ENCODE measurements around the gene DPYD.

The DPYD gene

GRCh38 chr1:97571760-97572159, 349.1 kb downstream of the DPYD start:
- peak; percentile 16 for DNase-seq (ENCODE audit: low read depth, low spot score)
- ChIA-PET CTCF (interaction anchor here (0.6 to 1.2 kb wide), 4 partner anchors 10 to 434 kb away, joined by 3 read pairs; no protein-coding TSS in a partner anchor), POLR2A (interaction anchor here (1.0 kb wide), 1 partner anchor 17 kb away, joined by 3 read pairs; no protein-coding TSS in a partner anchor)
- TF ChIP-seq CTCF (IDR thresholded peaks at IDR 0.05; ENCODE audit: insufficient read depth, low read length, missing control alignments) = no peak
- no peak overlapping the region for H3K4me3 ChIP-seq (ENCODE audit: low read depth, low read length)

- H3K4me3 ChIP-seq (ENCODE audit: low read depth, low read length) = no peak overlapping the region
- TF ChIP-seq CTCF (IDR thresholded peaks at IDR 0.05; ENCODE audit: insufficient read depth, low read length, missing control alignments) = no peak
- ChIA-PET CTCF (no interaction called here), POLR2A (no interaction called here)
- no peak for DNase-seq (ENCODE audit: low read depth, low spot score)
Observed at GRCh38 chr1:97570691-97571090, 350.1 kb downstream of the DPYD start.

GRCh38 chr1:97567000-97567749, 353.7 kb downstream of the DPYD start:
- ChIA-PET POLR2A (no interaction called here), CTCF (no interaction called here)
- DNase-seq (ENCODE audit: low read depth, low spot score) = no peak
- H3K4me3 ChIP-seq (ENCODE audit: low read depth, low read length) = no peak overlapping the region
- TF ChIP-seq CTCF (IDR thresholded peaks at IDR 0.05; ENCODE audit: insufficient read depth, low read length, missing control alignments) = no peak

- CTCF ChIA-PET = interaction anchor here (0.7 to 1.1 kb wide), 2 partner anchors 11 to 40 kb away, joined by 3 to 4 read pairs; no protein-coding TSS in a partner anchor
- POLR2A ChIA-PET = no interaction called here
- no peak for TF ChIP-seq CTCF (IDR thresholded peaks at IDR 0.05; ENCODE audit: insufficient read depth, low read length, missing control alignments)
Observed at GRCh38 chr1:97565886-97566285, 354.9 kb downstream of the DPYD start.

GRCh38 chr1:97563926-97564325, 356.9 kb downstream of the DPYD start:
- POLR2A ChIA-PET = no interaction called here
- DNase-seq (ENCODE audit: low read depth, low spot score) = no peak
- no peak for TF ChIP-seq CTCF (IDR thresholded peaks at IDR 0.05; ENCODE audit: insufficient read depth, low read length, missing control alignments)
- CTCF ChIA-PET = interaction anchor here (1.3 kb wide), 1 partner anchor 491 kb away, joined by 4 read pairs; no protein-coding TSS in a partner anchor
- no peak overlapping the region for H3K4me3 ChIP-seq (ENCODE audit: low read depth, low read length)

More at GRCh38 chr1:97565886-97566285, 354.9 kb downstream of the DPYD start:
- no peak overlapping the region for H3K4me3 ChIP-seq (ENCODE audit: low read depth, low read length)
- no peak for DNase-seq (ENCODE audit: low read depth, low spot score)

GRCh38 chr1:97562081-97562480, 358.8 kb downstream of the DPYD start:
- ChIA-PET POLR2A (no interaction called here), CTCF (interaction anchor here (1.2 kb wide), 1 partner anchor 13 kb away, joined by 4 read pairs; no protein-coding TSS in a partner anchor)
- no peak for TF ChIP-seq CTCF (IDR thresholded peaks at IDR 0.05; ENCODE audit: insufficient read depth, low read length, missing control alignments)
- no peak overlapping the region for H3K4me3 ChIP-seq (ENCODE audit: low read depth, low read length)
- peak; percentile 26 for DNase-seq (ENCODE audit: low read depth, low spot score)

All from AG04449 (cell line).